HG03066 (cell line): Measurements from ENCODE around the gene CSAD.

Source experiments
- ATAC-seq: cut with Tn5 transposase; IDR thresholded peaks from one replicate; pipeline ENCODE4 v1.9.1; 2021; ENCODE audit warnings: low read depth; ENCODE audit not compliant: unreplicated experiment

The CSAD gene

GRCh38 chr12:53200458-53201176 is 19.9 kb upstream of the CSAD start:
- ATAC-seq: peak; percentile 49

GRCh38 chr12:53200107-53200457 is 19.4 kb upstream of the CSAD start:
- ATAC-seq: no peak

- no peak for ATAC-seq
These were observed 19.0 kb upstream of the CSAD start for GRCh38 chr12:53199700-53200099.

GRCh38 chr12:53198486-53199110 is 17.9 kb upstream of the CSAD start:
- no peak for ATAC-seq

GRCh38 chr12:53197011-53197640 is 16.4 kb upstream of the CSAD start:
- no peak for ATAC-seq

GRCh38 chr12:53196486-53196885 is 15.8 kb upstream of the CSAD start:
- no peak for ATAC-seq

GRCh38 chr12:53195516-53196420 is 15.0 kb upstream of the CSAD start:
- no peak for ATAC-seq

- ATAC-seq: no peak
These were observed 14.2 kb upstream of the CSAD start for GRCh38 chr12:53194973-53195372.

- no peak for ATAC-seq
These were observed 13.4 kb upstream of the CSAD start for GRCh38 chr12:53193985-53194716.

GRCh38 chr12:53193040-53193439 is 12.3 kb upstream of the CSAD start:
- ATAC-seq: no peak

GRCh38 chr12:53192531-53193021 is 11.9 kb upstream of the CSAD start:
- ATAC-seq: no peak

- ATAC-seq: no peak
These were observed 11.3 kb upstream of the CSAD start for GRCh38 chr12:53191885-53192530.

GRCh38 chr12:53191096-53191884 is 10.6 kb upstream of the CSAD start:
- ATAC-seq: no peak

GRCh38 chr12:53190108-53190729 is 9.5 kb upstream of the CSAD start:
- ATAC-seq: no peak

- no peak for ATAC-seq
These were observed 6.6 kb upstream of the CSAD start for GRCh38 chr12:53187145-53187899.

GRCh38 chr12:53186745-53187144 is 6.0 kb upstream of the CSAD start:
- no peak for ATAC-seq

- ATAC-seq: no peak
These were observed 4.9 kb upstream of the CSAD start for GRCh38 chr12:53185582-53186153.
